Fibroblast of pulmonary artery (primary cell): Measurements from ENCODE around the gene PRKCE.

Experiments used
- DNase-seq: peaks from one replicate; pipeline ENCODE4 v3.0.0-alpha.2; 2010; ENCODE audit warnings: low read depth
- H3K4me3 ChIP-seq: replicated peaks from 2 replicates; pipeline ENCODE4 v1.5.1; 2011; ENCODE audit warnings: low read depth, mild to moderate bottlenecking, control low read depth, low read length, moderate library complexity
- CTCF ChIP-seq: IDR thresholded peaks from 2 replicates; pipeline ENCODE4 v1.5.1; 2011; ENCODE audit warnings: mild to moderate bottlenecking, control low read depth, low read length, inconsistent platforms; ENCODE audit errors: missing control alignments

PRKCE gene

GRCh38 chr2:46136953-46137352 lies 485.5 kb downstream of the PRKCE start:
- TF ChIP-seq CTCF = no peak
- no peak for DNase-seq
- no peak overlapping the region for H3K4me3 ChIP-seq

GRCh38 chr2:46142546-46143428 lies 491.3 kb downstream of the PRKCE start:
- DNase-seq = no peak
- H3K4me3 ChIP-seq = no peak overlapping the region
- no peak for TF ChIP-seq CTCF

GRCh38 chr2:46143429-46144132 lies 492.1 kb downstream of the PRKCE start:
- no peak for DNase-seq
- TF ChIP-seq CTCF = no peak
- no peak overlapping the region for H3K4me3 ChIP-seq

- DNase-seq = no peak
- TF ChIP-seq CTCF = no peak
- no peak overlapping the region for H3K4me3 ChIP-seq
Measured at GRCh38 chr2:46144133-46144800, 492.8 kb downstream of the PRKCE start.

GRCh38 chr2:46145017-46145416 lies 493.5 kb downstream of the PRKCE start:
- H3K4me3 ChIP-seq = no peak overlapping the region
- TF ChIP-seq CTCF = no peak
- DNase-seq = no peak

GRCh38 chr2:46145840-46146239 lies 494.4 kb downstream of the PRKCE start:
- no peak for DNase-seq
- no peak for TF ChIP-seq CTCF
- H3K4me3 ChIP-seq = no peak overlapping the region
